ENCODE measurements around the gene SH2D2A. TPM values are rescaled to one million over a fixed set of nuclear protein-coding genes. Genes with fewer than 3 reads are reported as not detected.
A peak's percentile ranks its signal among the peaks of the same experiment; 100 is the strongest.

The SH2D2A gene
- total RNA-seq, 1 donor from 2014 or later, result not detected

DNA sequence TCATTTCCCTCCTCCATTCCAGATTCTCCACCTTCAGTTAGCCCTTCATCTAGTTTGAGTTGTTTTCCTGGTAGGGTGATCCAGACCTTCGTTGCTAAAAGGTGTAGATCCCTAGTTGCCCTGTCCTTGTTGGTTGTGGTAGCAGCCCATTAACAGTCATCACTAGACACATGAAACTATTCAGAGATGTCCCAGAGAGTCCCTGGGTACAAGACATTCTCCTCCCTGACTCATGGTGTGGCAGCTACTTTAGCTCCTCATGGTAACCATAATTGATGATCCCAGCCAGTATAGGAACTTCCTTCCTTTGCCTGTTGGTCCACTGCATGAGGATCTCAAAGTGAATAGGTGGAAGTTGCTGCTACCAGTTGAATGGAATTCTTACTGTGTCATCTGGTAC lies 6.0 kb upstream of the SH2D2A start:
- DNase-seq, result peak; percentile 16

DNA sequence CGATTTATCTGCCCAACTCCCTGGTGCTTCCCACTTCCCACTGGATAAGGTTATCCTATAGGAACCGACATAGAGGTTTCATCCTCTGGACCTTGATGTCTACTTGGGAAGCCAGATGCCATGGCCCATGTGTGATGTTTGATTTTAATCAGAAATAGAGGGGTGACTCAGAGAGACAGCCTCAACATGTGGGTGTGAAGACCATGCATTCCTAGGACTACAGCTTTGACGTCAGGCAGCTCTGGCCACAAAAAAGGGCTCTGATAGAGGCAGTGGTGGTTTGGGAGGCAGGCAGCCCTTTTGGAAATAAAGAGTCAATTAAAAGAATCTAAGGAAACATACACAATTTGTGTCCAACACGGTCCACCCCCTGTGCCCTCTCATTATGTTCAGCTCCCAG lies 5.2 kb upstream of the SH2D2A start:
- DNase-seq, result no peak

DNA sequence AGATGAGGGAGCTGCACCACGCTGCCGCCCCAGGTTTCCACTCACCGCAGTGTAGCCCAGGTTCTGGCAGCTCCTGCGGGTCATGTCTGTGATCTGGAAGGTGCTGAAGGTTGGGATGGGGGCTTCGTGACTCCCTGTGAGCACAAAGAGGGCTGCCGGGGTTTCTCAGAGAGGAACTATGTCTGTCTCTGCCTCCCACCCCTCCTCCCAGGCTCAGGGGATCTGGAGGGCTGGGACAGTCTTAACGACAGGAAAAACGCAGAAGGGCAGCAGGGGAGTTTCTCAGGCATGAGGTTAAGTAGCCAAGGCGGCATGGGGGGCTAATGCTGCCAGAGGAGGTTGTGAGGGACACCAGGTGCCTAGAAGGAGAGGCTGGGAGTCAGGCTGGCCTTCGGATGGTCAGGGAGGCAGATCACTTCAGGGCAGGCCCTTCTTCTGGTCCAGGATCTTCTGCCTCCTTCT lies 656 bp downstream of the SH2D2A start:
- no peak for DNase-seq

DNA sequence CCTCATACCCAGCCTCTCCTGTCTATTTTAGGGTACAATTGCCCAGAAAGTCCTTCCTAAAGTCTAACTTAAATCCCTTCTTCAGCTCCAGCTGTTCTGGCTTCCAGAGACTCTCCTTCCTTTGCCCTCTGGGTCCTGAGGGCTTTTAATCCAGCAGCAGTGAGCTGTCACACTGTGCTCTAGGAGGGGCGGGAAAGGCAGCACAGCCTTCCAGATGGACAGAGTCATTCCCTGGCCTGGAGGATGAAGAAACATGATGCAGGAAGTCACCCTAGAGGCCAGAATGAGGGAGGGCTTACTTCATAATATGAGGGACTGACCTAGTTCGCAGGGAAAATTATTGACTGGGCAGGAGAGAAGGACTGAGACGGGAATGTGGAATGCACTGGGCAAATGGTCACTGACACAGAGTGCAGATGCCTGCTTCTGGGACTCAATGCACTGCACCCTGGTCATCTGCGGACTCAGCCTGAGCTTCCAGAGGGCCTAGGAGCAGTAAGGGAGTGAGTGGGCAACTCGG lies 1.3 kb downstream of the SH2D2A start:
- DNase-seq, result peak; percentile 33

DNA sequence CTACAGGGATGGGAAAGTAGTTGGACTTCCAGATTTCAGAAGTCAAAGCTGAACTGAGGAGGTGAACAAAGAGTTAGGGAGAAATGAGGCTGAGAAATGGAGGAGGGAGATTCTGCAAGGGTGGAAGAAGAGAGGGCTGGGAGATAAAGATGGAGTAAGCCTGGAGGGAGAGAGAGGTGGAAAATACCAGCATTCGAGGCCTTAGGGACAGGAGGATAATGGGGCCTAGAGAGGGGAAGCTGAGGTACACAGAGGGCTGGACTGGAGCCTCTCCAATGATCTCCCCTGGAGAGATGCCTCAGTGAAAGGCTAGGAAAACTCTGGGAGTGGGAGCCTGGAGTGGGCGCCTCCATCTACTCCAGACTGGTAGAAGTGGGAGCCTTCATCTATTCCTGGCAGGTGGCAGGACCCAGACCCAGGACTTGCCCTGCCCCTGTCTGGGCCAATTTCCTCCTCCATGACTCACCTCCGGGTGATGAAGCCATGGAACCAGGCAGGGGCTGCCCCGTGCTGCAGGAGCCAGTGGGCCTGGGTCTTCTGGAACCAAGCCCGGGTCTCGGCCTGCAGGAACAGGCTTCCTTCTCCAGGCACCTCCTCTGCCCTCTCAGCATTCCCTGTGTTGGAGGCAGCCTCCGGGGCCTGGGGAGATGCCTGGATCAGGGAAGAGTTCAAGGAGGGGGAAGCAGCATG lies 1.9 kb downstream of the SH2D2A start:
- peak; percentile 47 for DNase-seq

DNA sequence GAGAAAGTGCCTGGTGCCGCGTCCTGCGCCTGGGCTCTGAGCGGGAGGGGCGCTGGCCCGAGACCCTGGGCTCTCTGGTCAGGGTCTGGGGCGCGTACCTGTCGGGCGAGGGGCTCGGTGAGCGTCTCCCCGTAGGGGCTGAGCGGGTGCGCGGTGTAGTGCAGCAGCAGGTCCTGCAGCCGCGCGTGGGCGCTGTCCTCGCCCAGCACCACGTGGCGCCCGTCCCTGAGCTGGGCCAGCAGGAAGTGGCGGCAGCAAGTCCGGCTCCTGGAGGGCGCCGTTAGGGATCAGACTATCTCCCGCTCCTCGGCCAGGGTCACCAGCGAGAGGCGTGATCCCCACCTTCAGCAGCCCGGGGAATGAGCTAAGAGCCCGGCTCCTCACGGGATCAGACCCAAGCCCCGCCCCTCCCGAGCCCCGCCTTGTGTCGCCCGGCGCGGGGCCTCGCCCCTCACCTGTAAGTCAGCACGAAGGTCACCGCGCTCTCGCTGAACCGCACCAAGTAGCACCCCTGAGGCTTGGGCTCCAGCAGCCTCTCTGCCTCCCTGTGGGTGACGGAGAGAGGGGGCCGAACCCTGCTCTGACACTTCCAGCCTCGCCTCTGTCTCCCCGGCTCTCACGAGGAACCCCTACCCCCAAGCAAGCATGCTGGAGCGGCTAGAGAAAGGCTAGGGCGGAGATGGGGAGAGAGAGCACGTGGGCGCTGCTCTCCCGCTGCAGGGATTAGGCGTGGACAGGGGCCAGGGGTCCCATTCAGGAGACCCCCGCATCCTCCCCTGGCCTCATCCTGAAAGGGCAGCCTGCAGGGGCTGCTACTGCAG lies 2.7 kb downstream of the SH2D2A start:
- peak; percentile 69 for DNase-seq

DNA sequence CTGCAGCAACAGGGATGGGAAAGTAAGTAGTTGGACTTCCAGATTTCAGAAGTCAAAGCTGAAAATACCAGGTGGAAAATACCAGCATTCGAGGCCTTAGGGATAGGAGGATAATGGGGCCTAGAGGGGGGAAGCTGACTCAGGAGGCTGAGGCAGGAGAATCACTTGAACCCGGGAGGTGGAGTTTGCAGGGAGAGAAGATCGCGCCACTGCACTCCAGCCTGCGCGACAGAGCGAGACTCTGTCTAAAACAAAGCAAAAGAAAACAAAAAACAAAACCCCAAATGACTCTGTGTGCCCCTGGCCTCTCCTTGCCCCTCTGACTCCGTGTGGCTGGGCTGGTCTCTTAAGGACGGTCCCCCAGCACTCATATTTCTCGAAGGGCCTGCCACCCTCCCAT lies 3.4 kb downstream of the SH2D2A start:
- DNase-seq, result no peak

DNA sequence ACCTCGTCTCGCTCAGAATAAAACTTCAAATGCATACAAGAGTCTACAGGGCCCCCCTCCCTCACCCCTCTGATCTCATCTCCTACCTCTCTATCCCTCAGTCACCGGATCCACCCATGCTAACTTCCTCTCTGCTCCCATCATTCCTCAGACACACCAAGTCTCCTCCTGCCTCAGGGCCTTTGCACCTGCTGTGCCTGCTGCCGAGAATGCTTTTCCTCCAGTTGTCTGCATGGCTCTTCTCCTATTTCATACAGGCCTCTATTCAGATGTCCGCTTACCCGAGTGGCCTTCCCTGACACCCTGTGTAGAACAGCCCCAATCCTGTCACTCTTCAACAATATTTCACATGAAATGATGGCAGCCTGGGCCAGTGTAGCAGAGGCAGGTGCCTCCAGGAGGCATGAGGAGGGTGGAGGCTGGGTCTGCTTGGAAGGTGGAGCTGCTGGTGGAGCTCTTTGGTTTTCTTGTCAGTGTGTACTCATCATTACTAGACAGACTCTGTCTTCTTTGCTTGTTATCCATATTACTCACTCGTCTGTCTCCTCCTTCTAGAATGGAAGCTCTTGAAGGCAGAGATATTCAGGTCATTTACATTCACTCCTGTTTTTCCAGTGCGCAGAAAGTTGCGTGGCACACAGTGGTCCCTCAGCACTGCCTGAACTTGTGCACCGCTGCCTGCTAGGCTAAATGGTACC lies 4.2 kb downstream of the SH2D2A start:
- DNase-seq, result no peak

DNA sequence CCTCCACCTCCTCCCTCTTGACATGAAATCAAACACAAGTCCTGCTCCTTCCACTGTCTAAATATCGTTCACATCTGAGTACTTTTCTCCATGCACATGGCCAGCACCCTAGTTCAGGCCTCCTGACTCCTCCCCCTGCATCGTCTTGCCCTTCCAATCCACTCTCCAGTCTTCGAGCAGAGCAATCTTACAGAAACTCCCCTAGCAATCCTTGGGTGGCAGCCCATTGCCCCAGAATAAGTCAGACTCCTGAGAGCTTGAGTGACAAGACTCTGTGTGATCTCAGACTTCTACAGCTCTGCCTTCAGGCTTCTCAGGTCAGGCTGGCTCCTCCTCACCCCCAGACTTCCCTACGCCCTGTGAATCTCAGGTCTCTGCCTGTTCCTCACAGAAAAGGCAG lies 5.5 kb downstream of the SH2D2A start:
- DNase-seq, result no peak

DNA sequence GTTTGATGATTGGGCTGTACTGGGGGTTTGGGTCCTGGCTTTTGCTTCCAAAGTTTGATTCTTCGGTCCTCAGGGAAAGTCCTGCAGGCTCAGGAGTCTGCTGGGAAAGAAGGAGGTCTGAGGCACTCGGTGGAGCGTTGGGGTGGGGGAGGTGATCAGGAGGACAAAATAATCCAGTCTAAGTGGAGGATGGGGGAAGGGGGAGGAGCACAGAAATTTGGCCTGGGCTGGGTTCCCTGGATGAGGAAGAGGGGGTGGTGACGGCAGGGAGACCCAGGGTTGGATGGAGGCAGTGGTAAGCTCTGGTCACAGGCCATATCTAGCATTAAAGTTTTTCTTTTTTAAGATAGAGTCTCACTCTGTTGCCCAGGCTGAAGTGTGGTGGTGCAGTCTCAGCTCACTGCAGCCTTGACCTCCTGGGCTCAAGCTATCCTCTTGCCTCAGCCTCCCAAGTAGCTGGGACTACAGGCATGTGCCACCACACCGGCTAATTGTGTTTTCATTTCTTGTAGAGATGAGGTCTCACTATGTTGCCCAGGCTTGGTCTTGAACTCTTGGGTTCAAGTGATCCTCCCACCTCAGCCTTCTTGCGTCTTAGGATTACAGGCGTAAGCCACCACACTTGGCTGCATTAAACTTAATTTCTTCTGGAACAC lies 6.8 kb downstream of the SH2D2A start:
- no peak for DNase-seq

DNA sequence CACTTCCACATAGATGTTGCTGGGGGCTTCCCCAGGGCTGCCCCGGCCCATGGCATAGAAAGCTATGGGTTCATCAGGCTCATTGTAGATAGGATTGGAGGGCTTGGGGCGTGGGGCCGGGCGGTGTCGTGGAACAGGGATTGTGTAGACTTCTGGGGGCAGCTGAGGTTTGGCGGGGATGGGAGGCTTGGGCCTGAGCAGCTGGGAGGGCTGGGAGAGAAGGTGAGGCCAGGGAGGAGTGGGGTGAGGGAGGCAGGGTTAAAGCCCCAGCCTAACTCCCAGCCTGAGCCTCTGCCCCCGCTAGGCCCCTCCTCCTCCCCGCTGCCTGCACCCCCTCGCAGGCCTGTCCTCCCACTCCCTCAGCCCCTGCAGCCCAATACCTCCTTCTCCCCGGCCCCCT lies 7.4 kb downstream of the SH2D2A start:
- no peak for DNase-seq

DNA sequence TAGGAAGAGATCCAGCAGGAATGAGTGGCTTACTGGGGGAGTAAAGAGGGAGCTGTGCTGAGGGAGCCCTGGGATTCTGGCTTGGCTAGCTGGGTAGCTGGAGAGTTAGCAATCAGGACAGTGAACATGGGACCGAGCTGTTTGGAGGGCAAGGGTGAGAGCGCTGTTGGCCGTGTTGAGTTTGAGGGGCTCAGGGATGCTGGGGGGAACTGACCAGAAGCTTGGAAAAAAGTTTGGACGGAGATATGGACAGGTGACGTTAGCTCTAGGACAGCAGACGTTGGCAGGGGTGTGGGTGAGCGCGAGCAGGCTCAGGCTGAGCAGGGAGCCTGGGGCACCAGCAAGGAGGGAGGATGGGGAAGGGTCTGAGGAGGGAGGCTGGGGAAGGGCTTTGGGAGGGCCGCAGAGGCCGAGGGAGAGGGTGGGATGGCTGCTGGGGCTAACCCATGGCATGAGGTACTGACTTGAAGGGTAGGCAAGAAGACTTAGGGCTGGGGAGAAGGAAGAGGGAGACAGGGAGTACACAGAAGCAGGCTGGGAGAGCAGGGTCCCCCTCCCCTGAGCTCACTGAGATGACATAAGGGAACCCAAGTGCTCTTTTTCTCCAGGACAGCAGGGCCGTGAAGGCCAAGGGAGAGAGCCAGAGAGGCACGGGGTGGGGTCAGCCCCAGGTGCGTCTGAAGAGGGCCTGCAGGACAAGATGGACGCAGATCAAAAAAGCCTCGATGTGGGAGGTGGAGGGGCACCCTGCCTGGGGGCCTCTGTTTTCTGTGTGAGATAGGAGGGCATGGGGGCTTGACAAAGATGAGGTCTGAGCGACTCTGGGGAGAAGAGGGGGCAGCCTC lies 8.2 kb downstream of the SH2D2A start:
- DNase-seq, result no peak

DNA sequence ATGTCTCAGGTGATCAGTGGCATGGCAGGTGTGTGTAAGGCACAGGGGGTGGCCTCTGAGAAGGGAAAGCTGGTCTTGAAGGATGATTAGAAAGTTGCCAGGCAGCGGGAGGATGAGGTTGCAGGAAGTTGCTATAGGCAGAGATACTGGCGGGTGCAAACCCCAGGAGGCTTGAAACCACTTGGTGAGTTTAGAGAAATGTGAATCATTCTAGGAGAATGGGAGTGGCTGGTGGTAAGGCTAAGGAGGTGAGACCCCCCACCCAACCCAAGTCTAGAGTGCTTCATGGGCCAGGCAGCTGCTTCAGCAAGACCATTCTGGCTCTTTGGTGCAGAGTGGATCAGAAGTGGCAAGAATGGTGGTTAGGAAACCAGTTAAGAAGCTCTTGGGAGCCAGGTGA lies 9.0 kb downstream of the SH2D2A start:
- no peak for DNase-seq

DNA sequence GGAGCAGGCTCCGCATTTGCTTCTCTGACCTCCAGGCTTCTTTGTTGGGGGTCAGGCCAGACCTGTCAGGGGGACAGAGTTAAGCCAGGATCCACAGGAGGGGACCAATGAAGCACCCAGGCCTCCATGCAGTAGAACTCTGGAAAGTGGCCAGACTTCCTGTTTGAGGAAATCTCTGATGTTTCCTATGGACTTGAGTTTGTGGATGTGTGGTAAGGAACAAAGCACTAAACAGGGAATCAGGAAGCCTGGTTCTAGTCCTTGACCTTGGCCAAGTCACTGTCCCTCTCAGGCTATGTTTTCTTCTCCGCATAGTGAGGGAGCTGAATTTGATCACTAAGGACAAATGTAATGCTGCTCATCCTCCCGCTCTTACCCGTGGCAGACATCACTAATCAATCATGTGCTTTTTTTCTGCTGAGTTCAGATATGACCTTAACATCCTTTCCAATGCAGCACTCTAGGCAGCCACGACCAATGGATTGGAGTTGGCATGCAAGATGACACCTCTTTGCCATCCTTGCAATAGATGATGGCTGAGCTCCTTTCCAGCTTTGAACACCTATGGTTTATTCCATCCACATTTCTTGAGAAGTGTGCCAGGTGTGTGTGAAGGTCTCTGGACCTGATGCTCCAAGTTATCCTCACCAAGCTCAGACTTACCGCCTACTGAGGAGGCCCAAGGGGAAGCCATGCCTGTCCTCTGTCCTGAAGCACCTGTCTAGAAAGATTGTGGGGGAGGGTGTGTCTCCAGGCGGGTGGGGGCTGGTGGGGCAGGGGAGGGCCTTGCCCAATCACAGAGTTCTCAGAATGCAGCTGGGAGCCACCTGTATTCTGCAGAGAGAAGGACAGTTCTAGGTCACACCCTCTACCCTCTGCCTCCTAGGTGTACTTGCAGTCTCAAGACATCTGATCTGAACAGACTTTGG lies 9.9 kb downstream of the SH2D2A start:
- peak; percentile 72 for DNase-seq

DNA sequence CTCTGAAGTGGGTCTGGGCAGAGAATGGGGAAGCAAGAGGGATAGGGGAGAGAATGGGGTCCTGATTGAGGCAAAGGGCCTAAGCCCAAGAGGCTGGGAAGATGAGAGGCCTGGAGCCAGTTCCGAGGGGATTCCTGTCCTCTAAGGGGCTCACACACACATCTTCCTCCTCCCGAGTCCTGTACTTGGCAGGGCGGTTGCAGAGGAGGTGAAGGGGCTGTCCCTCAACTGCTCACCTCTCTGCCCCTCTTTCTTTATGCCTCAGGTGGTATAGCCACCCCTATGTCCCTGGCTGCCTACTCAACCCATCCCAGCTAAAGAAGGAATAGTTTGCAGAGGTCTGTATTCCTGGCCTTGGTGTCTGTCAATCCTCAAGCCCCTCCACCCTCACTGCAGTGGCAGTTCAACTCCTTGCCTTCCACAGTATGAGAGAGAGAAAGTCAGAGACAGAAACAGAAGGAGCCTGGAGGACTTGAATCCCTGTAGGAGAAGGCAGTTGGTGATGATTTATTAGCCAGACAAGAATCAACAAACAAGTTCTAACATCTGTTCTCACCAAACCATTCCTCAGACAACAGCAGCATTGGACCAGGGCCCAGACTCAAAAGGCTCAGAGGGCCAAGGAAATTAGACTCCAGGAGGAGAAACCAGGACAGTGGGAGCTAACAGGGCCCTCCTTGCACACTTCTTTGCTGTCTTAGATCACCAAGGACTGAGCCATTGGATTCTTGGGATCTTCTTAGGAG lies 10.7 kb downstream of the SH2D2A start:
- peak; percentile 33 for DNase-seq

DNA sequence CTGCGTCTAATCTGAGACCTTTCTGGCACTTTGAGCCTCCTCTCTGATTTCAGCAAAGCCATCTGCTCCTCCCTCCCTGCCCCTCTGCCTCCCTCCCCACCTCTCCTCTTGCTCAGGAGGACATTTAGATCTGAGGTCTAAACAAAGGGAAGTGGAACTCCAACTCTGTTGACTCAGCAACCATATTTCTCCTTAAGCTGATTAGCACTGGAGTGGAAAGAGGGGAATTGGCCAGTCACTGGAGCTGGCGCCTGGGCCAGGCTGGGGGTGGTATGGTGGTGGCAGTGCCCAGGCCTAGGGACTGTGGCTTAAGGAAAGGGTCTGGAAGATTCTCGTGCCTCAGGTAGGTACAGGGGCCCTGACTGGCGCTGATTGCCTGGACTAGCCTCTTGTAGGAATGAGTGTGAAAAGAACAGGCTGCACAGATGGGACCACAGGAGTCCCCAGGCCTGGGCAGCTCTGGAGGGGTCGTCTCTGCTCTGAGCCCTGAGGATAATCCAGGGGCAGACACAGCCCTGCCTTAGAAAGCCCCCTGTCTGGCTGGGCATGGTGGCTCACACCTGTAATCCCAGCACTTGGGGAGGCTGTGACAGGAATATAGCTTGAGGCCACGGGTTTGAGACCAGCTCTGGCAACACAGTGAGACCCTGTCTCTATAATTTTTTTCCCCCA lies 11.9 kb downstream of the SH2D2A start:
- peak; percentile 33 for DNase-seq

DNA sequence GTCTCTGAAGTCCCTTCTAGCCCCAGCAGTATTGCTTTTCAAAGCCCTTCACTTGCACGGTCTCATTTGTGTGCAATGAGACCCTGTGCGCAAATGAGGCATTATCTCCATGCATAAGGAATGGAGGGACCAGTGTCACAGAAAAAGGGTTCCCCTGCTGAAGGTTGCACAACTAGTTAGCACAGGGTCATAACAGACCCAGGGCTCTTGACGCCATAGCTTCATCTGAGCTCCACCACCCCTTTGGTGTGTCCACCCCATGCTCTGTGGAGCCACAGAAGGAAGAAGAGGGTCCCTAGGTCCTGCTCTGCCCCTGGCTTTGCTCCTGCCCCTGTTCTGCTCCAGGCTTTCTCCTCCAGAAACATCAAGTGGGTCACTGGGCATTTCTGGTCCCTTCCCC lies 12.6 kb downstream of the SH2D2A start:
- no peak for DNase-seq

DNA sequence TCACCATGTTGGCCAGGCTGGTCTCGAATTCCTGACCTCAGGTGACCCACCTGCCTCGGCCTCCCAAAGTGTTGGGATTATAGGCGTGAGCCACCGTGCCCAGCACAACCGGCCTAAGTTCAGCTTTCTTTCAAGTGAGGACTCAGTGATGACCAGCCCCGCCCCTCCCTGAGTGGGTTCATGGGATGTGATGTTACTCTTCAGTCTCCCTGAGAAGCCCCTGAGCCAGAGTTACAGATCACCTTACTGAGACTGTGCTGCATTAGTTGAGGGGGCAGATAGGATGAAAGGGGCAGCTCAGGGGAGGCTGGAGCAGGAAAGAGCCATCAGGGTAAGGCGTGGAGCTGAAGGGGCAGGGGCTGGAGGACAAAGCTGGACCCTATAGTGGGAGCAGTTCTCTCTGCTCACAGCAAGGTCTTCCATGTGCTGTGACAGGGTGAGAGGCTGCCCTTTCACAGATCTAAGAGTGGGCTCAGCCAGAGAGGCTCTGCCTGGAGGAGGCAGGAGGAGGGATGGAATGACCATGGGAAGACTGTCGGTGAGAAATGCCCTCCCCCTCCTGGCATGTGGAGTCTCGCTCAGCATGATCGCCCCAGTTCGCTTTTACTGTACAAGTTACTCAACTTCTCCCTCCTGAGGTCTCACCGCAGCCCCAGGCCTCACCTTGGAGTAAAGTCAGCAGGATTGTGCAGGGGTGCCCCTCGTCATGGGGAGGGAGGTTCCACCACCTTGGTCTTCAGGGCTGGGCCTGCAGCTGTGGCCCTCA lies 13.4 kb downstream of the SH2D2A start:
- DNase-seq, result no peak
